SK-N-SH treated with all-trans-retinoic acid at 6 μM for 48 hours (cell line): Measurements from ENCODE around the gene ALPK3.
A peak's percentile ranks its signal among the peaks of the same experiment; 100 is the strongest.

Experiments used
- ATAC-seq: fragments of 200-7000 bp; cut with Tn5 transposase; 3 replicates; pipeline ENCODE4 v1.9.1; 2020; ENCODE audit warnings: mild to moderate bottlenecking, moderate library complexity
- BACH2 ChIP-seq: fragments of 250-450 bp; sonication (Bioruptor Pico); IDR thresholded peaks from 2 replicates; pipeline ENCODE4 v1.9.0; 2021; ENCODE audit warnings: mild to moderate bottlenecking, borderline replicate concordance
- CREB5 ChIP-seq: fragments of 250-450 bp; sonication (Bioruptor Pico); IDR thresholded peaks from 2 replicates; pipeline ENCODE4 v1.5.1; 2020; ENCODE audit warnings: low read depth, mild to moderate bottlenecking, moderate library complexity
- CSDC2 ChIP-seq: fragments of 250-450 bp; sonication (Bioruptor Pico); IDR thresholded peaks from 2 replicates; pipeline ENCODE4 v1.5.0; 2020; ENCODE audit warnings: mild to moderate bottlenecking, moderate library complexity
- CSRNP3 ChIP-seq: fragments of 250-450 bp; sonication (Bioruptor Pico); IDR thresholded peaks from 2 replicates; pipeline ENCODE4 v1.5.1; 2021; ENCODE audit warnings: mild to moderate bottlenecking, moderate library complexity
- ESRRG ChIP-seq: fragments of 250-450 bp; sonication (Bioruptor Pico); IDR thresholded peaks from 2 replicates; pipeline ENCODE4 v1.6.1; 2021; ENCODE audit warnings: mild to moderate bottlenecking
- GLIS3 ChIP-seq: fragments of 250-450 bp; sonication (Bioruptor Pico); IDR thresholded peaks from 2 replicates; pipeline ENCODE4 v1.5.0; 2020; ENCODE audit warnings: mild to moderate bottlenecking, moderate library complexity
- ISL1 ChIP-seq: fragments of 250-450 bp; sonication (Bioruptor Pico); IDR thresholded peaks from 2 replicates; pipeline ENCODE4 v2.1.2; 2022; ENCODE audit warnings: mild to moderate bottlenecking, moderate library complexity
- OSR1 ChIP-seq: fragments of 250-450 bp; sonication (Bioruptor Pico); IDR thresholded peaks from 2 replicates; pipeline ENCODE4 v1.8.0; 2022; ENCODE audit warnings: moderate library complexity, mild to moderate bottlenecking, inconsistent platforms
- PATZ1 ChIP-seq: fragments of 250-450 bp; sonication (Bioruptor Pico); IDR thresholded peaks from 2 replicates; pipeline ENCODE4 v1.8.0; 2020; ENCODE audit warnings: mild to moderate bottlenecking, moderate library complexity, borderline replicate concordance
- PPARA ChIP-seq: fragments of 250-450 bp; sonication (Bioruptor Pico); IDR thresholded peaks from 2 replicates; pipeline ENCODE4 v1.5.0; 2020; ENCODE audit warnings: mild to moderate bottlenecking, borderline replicate concordance
- RARB ChIP-seq: fragments of 250-450 bp; sonication (Bioruptor Pico); IDR thresholded peaks from 2 replicates; pipeline ENCODE4 v1.8.0; 2021; ENCODE audit warnings: mild to moderate bottlenecking, moderate library complexity
- SNAI2 ChIP-seq: fragments of 250-450 bp; sonication (Bioruptor Pico); IDR thresholded peaks from 2 replicates; pipeline ENCODE4 v1.5.0; 2020; ENCODE audit warnings: mild to moderate bottlenecking, moderate library complexity
- TCF4 ChIP-seq: fragments of 250-450 bp; sonication (Bioruptor Pico); IDR thresholded peaks from 2 replicates; pipeline ENCODE4 v1.8.0; 2021; ENCODE audit warnings: mild to moderate bottlenecking, moderate library complexity, borderline replicate concordance
- TSHZ2 ChIP-seq: fragments of 250-450 bp; sonication (Bioruptor Pico); IDR thresholded peaks from 2 replicates; pipeline ENCODE4 v1.5.0; 2020; ENCODE audit warnings: mild to moderate bottlenecking, moderate library complexity
- ZC3H10 ChIP-seq: fragments of 250-450 bp; sonication (Bioruptor Pico); IDR thresholded peaks from 2 replicates; pipeline ENCODE4 v1.5.1; 2021; ENCODE audit warnings: mild to moderate bottlenecking, moderate library complexity
- ZFP3 ChIP-seq: fragments of 250-450 bp; sonication (Bioruptor Pico); IDR thresholded peaks from 2 replicates; pipeline ENCODE4 v1.5.0; 2020; ENCODE audit warnings: mild to moderate bottlenecking, moderate library complexity
- ZFP30 ChIP-seq: fragments of 450-650 bp; formaldehyde crosslinking; IDR thresholded peaks from 2 replicates; pipeline ENCODE4 v1.5.0; 2022; ENCODE audit warnings: mild to moderate bottlenecking, moderate library complexity
- ZNF70 ChIP-seq: fragments of 450-650 bp; formaldehyde crosslinking; IDR thresholded peaks from 2 replicates; pipeline ENCODE4 v1.5.0; 2020; ENCODE audit warnings: mild to moderate bottlenecking, moderate library complexity
- ZNF8 ChIP-seq: fragments of 450-650 bp; formaldehyde crosslinking; IDR thresholded peaks from 2 replicates; pipeline ENCODE4 v1.5.0; 2020; ENCODE audit warnings: mild to moderate bottlenecking, moderate library complexity

Gene ALPK3

GRCh38 chr15:84910928-84911623 is 93.9 kb downstream of the ALPK3 start:
- no peak for ATAC-seq
- TF ChIP-seq ZNF8 (no peak), ZFP30 (CRISPR knock-in tag) (no peak), TSHZ2 (no peak), CSRNP3 (CRISPR knock-in tag) (no peak), ZC3H10 (no peak), RARB (CRISPR knock-in tag) (no peak), ESRRG (no peak), ZFP3 (CRISPR knock-in tag) (no peak), PATZ1 (CRISPR knock-in tag) (no peak), PPARA (CRISPR knock-in tag) (no peak), SNAI2 (CRISPR knock-in tag) (no peak)

GRCh38 chr15:84911879-84912660 is 94.9 kb downstream of the ALPK3 start:
- TF ChIP-seq ZFP3 (CRISPR knock-in tag) (peak; percentile 65; the same call in 1 of the 2 replicates), RARB (CRISPR knock-in tag) (no peak)
- ATAC-seq, result peak; percentile 82

- ATAC-seq, result no peak
- TF ChIP-seq OSR1 (CRISPR knock-in tag), result no peak
- no peak for TF ChIP-seq CSDC2
- TF ChIP-seq ESRRG, result no peak
- no peak for TF ChIP-seq CSRNP3 (CRISPR knock-in tag)
- no peak for TF ChIP-seq GLIS3 (CRISPR knock-in tag)
- TF ChIP-seq ZC3H10, result no peak
- no peak for TF ChIP-seq ISL1 (CRISPR knock-in tag)
- no peak for TF ChIP-seq BACH2
- TF ChIP-seq ZFP3 (CRISPR knock-in tag), result no peak
Observed at GRCh38 chr15:84913360-84913723, 96.2 kb downstream of the ALPK3 start.

- no peak for ATAC-seq
- TF ChIP-seq CSRNP3 (CRISPR knock-in tag) (no peak), SNAI2 (CRISPR knock-in tag) (no peak), ZNF8 (no peak), ZC3H10 (no peak), BACH2 (no peak), CREB5 (no peak), PATZ1 (CRISPR knock-in tag) (no peak), ZNF70 (CRISPR knock-in tag) (no peak), RARB (CRISPR knock-in tag) (no peak), TCF4 (no peak)
Observed at GRCh38 chr15:84914351-84914750, 97.2 kb downstream of the ALPK3 start.
